ENCODE results near the gene ANTKMT. TPM values are rescaled to one million over a fixed set of nuclear protein-coding genes. Genes with fewer than 3 reads are reported as not detected.
A peak's percentile ranks its signal among the peaks of the same experiment; 100 is the strongest.

The ANTKMT gene
- total and polyA plus RNA-seq, 9 donors = 13.2 to 43.9 (median 21.9) TPM; not detected in 1

DNA sequence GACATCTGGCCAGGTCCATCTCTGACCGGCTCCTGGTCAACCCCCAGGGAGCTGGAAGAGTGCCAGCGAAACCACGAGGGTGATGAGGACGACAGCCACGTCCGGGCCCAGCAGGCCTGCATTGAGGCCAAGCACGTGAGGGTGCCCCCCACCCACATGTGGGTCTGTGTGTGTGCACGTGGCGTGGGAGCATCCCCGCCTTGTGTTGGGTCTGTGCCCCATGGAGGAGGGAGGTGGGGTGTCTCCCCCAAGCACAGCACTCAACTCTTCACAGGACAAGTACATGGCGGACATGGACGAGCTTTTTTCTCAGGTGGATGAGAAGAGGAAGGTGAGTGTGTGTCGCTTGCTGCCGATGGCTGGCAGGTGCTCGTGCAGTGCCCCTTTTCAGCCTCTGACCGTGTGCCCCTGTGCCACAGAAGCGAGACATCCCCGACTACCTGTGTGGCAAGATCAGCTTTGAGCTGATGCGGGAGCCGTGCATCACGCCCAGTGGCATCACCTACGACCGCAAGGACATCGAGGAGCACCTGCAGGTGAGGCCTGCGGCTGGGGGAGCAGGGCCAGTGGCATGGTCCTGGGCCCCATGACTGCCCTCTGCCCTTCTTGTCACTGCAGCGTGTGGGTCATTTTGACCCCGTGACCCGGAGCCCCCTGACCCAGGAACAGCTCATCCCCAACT is 39.1 kb upstream of the ANTKMT start:
- Histone ChIP-seq H3K27ac (no peak overlapping the region), H3K27me3 (no peaks in the 10 kb centered on the region), H3K4me1 (ENCODE audit: insufficient read depth) (peaks cover 27% of the 10 kb centered on the region), H3K36me3 (no peaks in the 10 kb centered on the region), H3K4me3 (no peak overlapping the region), H3K9me3 (no peaks in the 10 kb centered on the region)
- no peak for TF ChIP-seq EP300 (IDR thresholded peaks at IDR 0.05)
- TF ChIP-seq, protein P1, sequence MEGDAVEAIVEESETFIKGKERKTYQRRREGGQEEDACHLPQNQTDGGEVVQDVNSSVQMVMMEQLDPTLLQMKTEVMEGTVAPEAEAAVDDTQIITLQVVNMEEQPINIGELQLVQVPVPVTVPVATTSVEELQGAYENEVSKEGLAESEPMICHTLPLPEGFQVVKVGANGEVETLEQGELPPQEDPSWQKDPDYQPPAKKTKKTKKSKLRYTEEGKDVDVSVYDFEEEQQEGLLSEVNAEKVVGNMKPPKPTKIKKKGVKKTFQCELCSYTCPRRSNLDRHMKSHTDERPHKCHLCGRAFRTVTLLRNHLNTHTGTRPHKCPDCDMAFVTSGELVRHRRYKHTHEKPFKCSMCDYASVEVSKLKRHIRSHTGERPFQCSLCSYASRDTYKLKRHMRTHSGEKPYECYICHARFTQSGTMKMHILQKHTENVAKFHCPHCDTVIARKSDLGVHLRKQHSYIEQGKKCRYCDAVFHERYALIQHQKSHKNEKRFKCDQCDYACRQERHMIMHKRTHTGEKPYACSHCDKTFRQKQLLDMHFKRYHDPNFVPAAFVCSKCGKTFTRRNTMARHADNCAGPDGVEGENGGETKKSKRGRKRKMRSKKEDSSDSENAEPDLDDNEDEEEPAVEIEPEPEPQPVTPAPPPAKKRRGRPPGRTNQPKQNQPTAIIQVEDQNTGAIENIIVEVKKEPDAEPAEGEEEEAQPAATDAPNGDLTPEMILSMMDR (IDR thresholded peaks at IDR 0.05) = no peak
- no peak for TF ChIP-seq POLR2A (IDR thresholded peaks at IDR 0.05)
- intact Hi-C loops (cut with DNase I) = no loop called here
- DNase-seq = peak; percentile 50 to 75 (median 68)
- WGBS, 3 donors = 65 to 76% (median 66%) methylated on average over 28 of the region's 28 CpGs

DNA sequence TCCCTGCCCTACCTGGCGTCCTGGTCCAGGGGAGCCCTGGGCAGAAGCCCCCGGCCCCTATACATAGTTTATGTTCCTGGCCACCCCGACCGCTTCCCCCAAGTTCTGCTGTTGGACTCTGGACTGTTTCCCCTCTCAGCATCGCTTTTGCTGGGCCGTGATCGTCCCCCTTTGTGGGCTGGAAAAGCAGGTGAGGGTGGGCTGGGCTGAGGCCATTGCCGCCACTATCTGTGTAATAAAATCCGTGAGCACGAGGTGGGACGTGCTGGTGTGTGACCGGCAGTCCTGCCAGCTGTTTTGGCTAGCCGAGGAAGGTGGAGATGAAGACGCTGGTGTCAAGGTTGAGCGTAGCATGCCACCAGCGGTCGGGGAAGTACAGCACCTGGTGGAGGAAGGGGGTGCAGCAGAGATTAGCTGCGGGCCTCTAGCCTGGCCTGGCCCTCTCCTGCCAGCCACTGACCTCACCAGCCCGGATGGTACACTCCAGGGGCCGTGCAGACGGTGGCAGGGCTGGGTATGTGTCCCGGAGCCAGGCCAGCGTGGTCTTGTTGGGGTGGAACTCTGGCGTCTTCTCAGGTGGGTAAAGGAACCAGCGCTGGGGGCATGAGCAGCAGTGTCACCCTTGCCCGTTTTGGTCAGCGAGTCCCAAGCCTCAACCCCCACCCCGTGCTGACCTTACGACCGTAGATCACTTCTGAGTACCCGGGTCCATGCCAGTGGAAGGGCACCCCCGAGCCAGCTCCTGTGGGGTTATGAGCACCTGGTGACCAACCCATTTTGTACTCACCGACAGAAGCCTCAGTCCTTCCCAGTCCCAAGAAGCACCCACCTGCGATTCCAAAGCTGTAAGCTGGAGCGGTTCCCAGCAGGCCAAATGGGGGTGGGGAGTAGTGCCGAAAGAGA is 38.2 kb upstream of the ANTKMT start:
- no peak overlapping the region for H3K27ac ChIP-seq
- TF ChIP-seq POLR2A (IDR thresholded peaks at IDR 0.05) = no peak
- TF ChIP-seq, protein P1 (IDR thresholded peaks at IDR 0.05) = peak in 1 of 3 donors; percentile 7
- intact Hi-C loops (cut with DNase I) = no loop called here
- H3K27me3 ChIP-seq = no peaks in the 10 kb centered on the region
- peaks cover 27% of the 10 kb centered on the region for H3K4me1 ChIP-seq (ENCODE audit: insufficient read depth)
- H3K4me3 ChIP-seq = no peak overlapping the region
- peak in 3 of 5 donors; percentile 29 to 51 (median 44) for DNase-seq
- 61 to 70% (median 62%) methylated on average over 36 of the region's 36 CpGs for WGBS, 3 donors
- no peaks in the 10 kb centered on the region for H3K36me3 ChIP-seq
- H3K9me3 ChIP-seq = no peaks in the 10 kb centered on the region

DNA sequence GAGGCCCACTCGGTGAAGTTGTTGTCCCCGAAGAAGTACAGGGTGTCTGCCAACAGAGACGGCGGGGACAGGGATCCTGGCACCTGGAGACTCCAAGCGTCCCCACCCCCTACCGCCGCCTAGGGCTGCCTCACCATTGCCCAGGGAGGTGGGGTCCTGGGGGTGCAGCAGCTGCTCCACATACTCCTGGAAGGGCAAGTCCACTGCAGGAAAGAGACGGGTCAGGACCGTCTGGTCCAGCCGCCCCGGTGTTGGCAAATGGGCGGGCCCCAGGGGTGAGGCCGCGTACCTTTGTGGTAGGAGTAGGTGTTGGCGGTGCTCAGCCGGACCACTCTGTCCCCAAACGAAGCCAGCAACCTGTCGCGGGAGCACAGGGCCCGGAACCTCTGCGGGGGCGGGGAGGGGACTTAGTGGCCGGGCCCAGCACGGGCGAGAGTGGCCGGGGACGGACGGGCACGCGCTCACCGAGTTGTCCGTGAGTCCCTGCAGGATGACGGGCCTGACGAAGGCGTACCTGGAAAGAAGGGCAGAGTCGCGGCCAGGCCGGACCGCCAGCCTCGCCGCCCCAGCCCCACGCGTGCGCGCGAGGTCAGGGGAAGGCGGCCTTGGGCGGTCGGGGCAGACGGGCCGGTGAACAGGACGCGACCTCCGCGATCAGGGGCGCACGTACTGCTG is 37.4 kb upstream of the ANTKMT start:
- Histone ChIP-seq H3K9me3 (no peaks in the 10 kb centered on the region), H3K4me1 (ENCODE audit: insufficient read depth) (peaks cover 28% of the 10 kb centered on the region), H3K27ac (peak overlapping the region in 1 of 2 donors; percentile 36), H3K4me3 (peak overlapping the region; percentile 59), H3K36me3 (no peaks in the 10 kb centered on the region), H3K27me3 (no peaks in the 10 kb centered on the region)
- 10 to 18% (median 11%) methylated on average over 27 to 57 of the region's 57 CpGs for WGBS, 3 donors
- TF ChIP-seq EP300 (IDR thresholded peaks at IDR 0.05) (no peak), POLR2A (IDR thresholded peaks at IDR 0.05) (no peak)
- TF ChIP-seq, protein P1 (IDR thresholded peaks at IDR 0.05) = no peak
- intact Hi-C loops (cut with DNase I) = no loop called here
- peak in 4 of 5 donors; percentile 28 to 57 (median 54) for DNase-seq

DNA sequence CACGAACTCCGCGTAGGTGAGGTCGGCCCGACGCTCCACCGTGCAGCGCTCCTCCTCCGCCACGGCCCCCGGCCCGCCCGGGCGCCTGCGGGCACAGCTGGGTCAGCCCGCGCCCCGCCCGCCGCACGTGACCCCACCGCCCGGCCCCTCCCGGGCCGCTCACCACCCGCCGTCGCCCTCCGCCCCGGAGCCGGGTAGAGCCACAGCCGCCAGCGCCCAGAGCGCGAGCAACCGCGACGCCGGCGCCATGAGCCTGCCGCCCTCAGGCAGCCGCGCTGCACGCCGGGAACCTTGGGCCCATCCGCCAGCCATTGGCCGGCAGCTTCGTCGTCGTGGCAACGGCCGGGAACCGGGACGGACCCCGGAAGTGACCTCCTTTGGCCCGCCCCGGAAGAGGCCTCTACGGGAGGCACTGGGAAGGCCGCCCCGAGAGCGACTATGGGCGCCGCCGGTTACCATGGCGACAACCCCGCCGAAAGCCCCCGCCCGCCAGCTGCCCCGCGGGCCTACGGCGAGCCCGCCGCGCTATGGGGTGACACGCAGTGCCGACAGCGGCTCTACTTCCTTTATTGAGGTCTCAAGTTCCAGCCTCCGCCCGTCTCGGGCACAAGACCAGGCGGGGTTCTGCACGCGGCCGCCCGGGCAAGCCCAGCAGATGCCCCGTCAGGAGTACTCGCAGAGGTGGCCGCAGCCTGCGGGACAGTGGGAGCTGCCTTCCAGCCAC is 36.7 kb upstream of the ANTKMT start, which contains the start of gene JMJD8:
Gene JMJD8, minus strand, starts transcription at position 264 of the 724 bp plus-strand sequence. Its CDS starts 15 bp downstream, at position 249.
- WGBS, 3 donors = 1 to 7% (median 1%) methylated on average over 23 to 91 of the region's 91 CpGs
- H3K27me3 ChIP-seq = no peaks in the 10 kb centered on the region
- peaks cover 30% of the 10 kb centered on the region for H3K4me1 ChIP-seq (ENCODE audit: insufficient read depth)

More for the DNA sequence above, 36.7 kb upstream of the ANTKMT start, which contains the start of gene JMJD8:
- peak within 1 kb of the TSS in 1 of 2 donors; percentile 36 for H3K27ac ChIP-seq
- peak; percentile 97 to 99 (median 98) for DNase-seq
- H3K9me3 ChIP-seq = no peaks in the 10 kb centered on the region
- no peaks in the 10 kb centered on the region for H3K36me3 ChIP-seq
- peak within 1 kb of the TSS; percentile 59 for H3K4me3 ChIP-seq
- intact Hi-C loops (cut with DNase I) = no loop called here
- TF ChIP-seq POLR2A (IDR thresholded peaks at IDR 0.05) (no peak), EP300 (IDR thresholded peaks at IDR 0.05) (no peak)
- TF ChIP-seq, protein P1 (IDR thresholded peaks at IDR 0.05) = peak in 1 of 3 donors; percentile 13
